NCI-H2171 (cell line): ENCODE data around the gene DHFR.

Experiments used
- DNase-seq: peaks from one replicate; lab custom pipeline; 2025; lab: John Stamatoyannopoulos, UW

DHFR gene

DNA sequence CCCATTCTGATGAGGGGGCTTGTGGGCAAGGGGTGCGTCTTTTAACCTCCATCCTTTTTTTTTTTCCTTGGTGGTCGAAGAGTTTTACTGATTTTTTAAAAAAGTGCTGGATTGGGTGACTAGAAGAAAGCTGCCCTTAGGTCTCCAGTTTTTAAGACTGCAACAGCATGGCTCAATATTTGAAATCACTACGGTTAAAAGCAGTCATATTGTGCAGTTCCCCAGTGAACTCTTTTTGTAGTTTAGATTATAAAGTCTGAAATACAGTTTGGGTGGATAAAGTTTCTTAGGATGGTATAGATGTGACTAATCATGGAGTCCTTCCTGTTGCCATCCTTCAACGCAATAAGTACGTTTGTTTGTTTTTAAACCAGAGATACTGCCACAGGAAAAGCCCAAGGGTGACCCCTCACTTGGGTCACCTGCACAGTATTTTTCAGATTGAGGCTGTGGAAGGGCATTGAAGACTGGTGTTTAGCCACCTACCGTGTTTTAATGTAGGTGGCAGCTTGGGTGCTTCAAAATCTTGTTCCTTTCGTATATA is 520 bp upstream of the DHFR start:
- no peak for DNase-seq

DNA sequence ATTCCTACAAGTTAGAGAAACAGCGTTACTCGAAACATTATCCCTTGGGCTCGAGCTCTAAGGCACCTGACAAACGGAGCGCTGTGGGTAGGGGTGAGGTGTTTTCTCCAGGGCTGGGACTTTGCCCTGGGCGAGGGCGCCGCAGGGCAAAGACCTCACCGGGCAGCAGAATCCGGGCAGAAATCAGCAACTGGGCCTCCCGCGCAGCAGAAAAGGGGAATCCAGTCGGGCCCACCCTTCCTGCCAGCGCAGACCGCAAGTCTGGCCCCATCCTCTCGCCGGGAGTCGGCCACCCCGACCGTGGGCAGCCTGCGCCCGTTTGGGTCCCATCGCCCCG is 761 bp downstream of the DHFR start:
- DNase-seq: no peak

DNA sequence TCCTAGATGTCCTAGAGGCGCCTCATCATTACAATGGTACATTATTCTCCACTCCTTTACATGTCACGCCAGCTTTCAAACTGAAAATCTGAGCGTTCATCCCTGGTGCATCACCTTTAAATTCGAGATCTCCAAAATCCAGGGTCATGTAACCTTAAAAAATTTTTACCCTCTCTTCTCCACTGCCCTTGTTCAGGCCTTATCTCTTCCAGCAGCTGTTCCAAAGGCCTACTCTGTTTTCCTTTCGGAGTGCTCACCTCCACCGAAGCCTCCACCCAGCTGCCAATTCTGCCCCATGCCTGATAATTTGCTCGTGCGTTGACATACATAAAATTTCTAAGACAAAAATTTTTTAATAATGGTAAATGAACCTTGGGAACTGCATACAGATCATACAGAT is 1.3 kb downstream of the DHFR start:
- no peak for DNase-seq

DNA sequence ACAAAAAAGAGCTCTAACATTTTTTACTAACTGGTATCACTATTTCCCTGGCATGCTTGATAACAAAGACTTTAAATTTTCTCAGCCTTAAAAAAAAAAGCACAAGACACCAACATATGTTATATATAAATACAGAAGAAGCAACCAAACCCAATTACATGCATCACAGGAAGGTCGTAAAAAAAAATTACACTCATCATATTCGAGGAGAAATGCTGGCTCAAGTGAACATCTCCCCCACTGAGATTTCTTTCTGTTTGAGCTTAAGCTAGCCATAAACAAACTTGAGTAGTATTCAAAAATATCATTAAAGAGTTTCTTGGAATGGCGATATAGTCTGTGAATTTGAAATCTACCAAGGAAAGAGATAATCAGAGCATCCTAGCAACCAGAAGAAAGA is 7.9 kb downstream of the DHFR start:
- no peak for DNase-seq

DNA sequence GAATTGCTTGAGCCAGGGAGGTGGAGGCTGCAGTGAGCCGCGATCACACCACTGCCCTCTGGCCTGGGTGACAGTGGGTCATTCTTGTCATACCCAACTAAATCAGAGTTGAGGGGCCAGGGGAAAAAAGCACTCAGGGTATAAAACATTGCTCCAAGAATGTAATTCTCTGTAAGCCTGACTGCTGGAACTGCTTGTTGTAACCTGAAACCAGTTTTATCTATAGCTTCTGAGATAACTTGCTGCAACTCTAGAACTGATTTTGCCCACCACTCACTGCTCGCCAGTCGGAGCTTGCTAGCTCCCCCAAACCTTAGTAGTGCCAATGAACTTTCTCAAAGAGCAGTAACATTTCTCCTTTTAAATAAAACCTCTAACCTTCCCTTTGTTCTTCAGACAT is 9.9 kb downstream of the DHFR start:
- no peak for DNase-seq

DNA sequence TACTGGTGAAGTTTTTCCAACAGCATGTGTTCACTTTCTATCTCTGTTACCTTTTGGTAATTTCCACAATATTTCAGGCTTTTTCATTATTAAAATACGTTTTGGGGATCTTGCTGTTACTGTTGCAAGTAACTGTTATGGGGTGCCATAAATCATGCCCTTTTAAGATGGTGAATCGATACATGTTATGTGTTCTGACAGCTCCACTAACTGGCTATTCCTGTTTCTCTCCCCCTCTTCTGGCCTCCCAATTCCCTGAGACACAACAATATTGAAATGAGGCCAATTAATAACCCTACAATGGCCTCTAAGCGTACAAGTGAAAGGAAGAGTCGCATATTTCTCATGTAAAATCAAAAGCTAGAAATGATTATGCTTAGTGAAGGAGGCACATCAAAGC is 13.4 kb downstream of the DHFR start:
- no peak for DNase-seq

DNA sequence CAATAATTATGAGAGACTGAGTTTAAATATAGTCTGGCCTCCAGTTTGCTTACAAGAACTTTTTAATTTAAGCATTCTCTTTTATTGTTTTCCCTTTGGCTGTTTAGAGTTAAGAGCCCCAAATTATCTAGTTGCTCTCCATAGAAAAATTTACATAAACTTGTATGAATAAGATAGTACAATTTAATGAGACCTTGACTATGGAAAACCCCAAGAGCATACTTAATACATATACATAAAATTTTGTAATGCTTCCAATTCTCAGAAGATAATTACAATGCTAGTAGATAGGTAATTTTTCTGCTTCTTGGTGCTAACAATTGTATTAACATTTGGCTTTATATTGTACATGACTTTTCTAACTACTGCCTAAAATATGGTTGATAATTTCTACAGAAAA is 20.6 kb downstream of the DHFR start:
- no peak for DNase-seq

DNA sequence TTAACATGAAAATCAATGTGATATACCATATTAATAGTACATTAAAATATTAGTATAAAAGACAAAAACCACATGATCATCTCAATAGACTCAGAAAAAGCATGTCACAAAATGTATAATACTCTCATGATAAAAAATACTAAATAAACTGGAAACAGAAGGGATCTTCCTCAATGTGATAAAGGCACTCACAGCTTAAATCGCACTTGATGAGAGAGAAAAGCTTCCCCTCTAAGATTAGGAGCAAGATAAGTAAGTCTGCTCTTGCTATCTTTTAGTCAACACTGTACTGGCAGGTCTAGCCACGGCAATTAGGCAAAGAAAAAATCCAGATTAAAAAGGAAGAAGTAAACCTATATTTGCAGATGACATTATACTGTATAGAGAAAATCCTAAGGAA is 22.1 kb downstream of the DHFR start:
- DNase-seq: no peak

DNA sequence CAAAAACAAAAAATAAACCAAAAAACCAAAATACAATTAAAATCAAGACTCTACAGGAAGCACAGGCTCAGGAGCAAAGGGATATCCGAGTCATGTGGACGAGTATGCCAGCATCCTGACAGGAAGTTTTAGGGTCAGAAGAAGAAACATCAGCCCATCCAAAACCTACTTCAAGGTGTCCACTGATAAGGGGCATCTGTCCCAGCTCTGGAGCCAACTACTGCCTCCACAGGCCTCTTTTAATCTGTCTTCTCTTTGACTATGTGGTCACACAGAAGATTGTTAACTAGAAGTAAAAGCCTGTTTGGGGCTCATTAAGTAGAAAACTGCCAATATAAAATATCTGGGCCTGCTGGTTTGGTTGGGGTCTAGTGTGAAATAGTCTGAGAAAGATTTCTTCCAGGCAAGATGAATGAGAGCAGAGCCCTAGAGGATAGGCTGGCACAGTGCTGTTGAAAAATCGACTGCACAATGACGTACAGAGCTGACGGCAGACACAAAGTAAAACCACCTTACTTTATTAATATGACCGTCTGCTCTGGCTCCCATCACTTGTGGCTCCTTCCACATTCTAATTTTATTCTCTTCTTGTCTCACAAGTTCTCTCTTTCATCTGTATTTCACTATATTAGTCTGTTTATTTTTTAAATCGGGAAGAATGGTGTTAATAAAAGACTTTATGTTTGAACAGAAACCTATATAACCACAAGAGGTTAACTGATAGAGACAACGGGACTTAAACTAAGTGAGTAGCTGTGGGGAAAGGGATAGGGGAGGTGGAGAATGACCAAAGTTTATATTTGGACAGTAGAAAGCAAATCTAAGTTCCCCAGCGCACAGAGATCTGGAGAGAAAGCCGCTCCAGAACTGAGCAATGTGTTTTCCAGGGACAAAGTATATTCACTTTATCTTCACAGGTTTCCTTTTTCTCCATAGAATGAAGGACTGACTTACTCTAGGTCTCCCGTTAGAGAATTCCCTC is 23.2 kb downstream of the DHFR start:
- no peak for DNase-seq

DNA sequence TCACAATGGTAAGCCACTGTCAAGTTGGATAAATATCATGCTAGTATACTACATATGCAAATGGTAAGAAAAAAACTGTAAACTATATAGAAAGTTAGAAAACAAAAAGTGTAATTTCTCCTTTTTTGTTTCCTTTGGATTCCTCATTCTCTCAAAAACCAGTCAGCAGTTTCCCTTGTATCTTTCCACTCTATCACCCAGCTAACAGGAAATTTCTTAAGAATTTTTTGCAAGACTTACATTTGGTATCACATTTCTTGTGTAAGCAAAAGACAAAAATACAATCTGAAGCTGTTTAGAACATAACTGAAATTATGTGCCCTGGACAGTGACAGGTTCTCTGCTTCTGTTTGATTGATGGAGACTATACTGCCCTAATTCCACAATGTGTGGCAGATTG is 25.5 kb downstream of the DHFR start:
- no peak for DNase-seq

DNA sequence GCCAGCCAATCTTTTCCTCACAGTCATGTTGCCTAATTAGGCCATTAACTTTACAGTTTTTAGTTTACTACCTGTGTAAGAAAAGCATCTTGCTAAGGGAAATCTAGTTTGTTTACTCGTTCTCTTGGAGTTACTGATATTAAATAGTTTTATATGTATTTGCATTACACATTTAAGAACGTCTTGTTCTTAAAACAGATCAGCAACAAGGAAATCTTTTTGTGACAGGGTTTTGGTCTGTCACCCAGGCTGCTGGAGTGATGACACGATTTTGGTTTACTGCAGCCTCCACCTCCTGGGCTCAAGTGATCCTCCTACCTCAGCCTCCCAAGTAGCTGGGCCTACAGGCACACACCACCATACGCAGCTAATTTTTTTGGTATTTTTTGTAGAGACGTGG is 29.6 kb downstream of the DHFR start:
- no peak for DNase-seq

DNA sequence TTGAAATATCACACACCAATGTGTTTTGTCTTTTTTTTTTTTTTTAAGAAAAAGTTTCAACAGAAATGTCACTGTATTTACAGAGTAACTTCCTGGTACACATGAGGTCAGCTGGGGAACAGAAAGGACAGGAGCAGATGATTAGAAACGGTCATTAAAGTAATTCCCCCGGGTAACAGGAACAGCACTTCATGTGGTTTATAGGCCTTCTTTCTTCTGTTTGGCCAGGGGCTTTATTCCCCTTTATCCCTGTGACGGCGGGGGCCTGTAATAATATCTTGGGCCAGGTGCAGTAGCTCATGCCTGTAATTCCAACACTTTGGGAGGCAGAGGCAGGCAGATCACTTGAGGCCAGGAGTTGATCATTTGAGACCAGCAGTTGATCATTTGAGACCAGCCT is 30.8 kb downstream of the DHFR start:
- DNase-seq: no peak

DNA sequence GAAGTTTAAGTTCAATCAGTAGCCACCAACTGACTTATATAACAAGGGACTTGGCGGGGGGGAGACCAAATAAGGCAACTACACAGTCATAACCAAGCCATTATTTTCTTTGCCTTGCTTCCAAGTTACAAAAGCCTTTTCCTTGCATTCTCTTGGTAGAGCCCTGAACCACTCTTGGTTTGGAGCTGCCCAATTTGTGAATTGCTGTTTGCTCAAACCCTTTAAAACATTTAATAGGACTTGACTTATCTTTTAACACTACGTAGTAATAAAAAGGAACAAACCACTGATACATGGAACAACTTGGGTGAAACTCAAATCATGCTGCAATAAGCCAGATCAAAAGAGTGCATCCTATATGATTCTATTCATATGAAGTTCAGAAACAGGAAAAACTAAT is 32.0 kb downstream of the DHFR start:
- DNase-seq: no peak

DNA sequence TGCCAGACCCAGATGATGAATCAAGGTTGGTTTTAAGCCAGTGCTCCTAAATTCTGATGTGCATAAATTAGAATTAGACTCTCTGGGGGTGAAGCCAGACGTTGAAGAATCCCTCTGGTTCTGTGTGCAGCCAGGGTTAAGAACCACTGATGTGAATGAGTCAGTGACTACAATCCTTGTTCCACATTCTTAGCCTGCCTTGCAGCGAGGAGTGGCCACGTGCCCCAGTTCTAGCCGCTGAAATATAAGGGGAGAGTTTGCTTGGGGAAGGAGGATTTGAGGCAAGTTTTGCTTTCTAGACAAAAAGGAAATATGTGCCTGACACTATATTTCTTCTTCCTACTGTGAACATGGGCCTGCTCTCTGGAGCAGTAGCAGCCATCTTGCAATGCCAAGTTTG is 34.6 kb downstream of the DHFR start:
- no peak for DNase-seq

DNA sequence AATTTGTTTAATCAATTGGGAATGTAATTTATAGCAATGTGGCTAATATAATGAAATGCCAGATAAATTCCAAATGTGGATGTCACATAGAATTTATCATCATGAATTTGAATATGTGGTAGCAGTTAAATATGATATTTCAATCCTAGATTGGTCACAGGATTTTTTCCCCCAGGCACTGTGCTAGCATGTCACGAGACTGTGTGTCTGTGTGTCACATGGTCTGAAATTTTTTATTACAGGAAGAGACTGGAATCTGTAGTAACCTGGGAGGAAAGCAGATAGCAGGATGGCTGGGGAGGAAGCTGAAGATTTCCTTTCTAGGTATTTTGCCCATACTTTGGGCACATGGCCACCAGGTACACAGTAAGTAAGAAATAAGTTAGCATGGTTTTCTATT is 35.7 kb downstream of the DHFR start:
- no peak for DNase-seq

DNA sequence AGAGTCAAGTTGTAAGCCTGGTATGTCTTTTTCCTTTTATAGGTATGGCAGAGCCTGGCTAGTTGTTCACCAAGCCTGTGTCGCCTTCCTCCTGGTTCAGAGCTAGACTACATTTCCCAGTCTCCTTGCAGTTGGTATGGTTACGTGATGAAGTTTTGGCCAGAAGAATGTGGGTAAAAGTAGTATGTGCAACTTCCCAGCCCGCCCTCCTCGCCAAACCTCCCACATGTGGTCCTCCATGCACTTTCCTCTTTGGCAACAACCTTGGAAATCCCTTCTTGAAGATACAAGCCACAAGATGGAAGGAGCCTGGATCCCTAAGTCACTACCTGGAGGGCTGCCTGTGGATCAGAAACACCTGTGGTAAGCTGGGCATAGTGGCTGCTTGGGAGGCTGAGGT is 36.3 kb downstream of the DHFR start:
- DNase-seq: no peak

DNA sequence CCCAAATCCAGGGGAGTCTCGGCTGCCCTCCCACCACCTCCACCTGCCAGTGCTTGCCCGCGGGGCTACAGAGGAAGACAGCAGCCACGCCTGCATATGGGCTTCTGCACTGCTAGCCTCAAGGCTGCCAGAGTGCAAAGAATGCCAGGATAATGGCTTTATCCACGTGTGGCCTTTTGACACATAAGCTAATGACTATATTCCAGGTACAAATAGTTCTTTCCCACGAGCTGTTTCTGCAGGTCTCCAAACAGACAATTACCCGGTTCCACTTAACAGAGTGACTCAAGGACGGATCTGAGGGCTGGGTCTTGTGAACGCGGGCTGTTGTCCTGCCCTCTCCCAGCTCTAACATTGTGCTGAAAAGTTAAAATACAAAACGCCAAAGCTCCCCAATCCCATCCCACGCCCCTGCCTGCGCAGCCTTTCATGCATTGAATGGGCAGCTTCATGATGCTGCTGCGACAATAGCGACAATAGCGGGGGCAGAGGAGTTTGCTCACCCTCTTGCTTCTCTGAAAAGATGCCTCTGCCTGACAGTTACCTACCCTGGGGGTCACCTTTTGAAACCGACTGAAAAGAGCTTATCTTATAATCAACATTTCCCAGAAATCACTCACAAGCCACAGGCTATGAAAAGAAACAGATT is 39.4 kb downstream of the DHFR start:
- no peak for DNase-seq

DNA sequence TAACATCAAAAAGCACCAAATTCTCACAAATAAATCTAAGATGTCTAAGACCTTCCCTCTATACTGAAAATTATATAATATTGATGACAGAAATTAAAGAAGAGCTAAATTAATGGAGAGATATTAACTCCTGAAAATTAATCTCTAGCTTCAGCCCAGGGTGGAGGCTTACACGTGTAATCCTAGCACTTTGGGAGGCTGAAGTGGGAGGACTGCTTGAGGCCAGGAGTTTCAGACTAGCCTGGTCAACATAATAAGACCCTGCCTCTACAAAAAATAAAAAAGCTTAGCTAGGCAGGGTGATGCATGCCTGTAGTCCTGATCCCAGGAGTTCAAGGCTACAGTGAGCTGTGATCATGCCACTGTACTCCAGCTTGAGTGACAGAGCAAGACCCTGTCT is 45.1 kb downstream of the DHFR start:
- no peak for DNase-seq

DNA sequence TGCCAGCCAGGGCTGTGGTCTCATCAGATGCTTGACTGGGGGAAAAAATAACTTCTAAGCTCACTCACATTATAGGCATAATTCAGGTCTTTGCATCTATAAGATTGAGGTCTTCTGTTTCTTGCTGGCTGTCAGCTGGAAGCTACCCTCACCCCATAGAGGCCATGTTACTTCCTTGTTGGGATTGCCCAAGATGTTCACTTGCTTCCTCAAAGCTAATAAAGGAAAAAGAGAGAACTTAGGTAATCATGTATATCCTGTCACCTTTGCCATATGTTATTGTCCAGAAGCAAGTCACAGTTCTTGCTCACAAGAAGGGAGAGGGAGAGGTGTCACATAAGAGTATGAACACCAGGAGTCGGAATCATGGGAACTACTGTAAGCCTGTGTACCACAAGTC is 46.1 kb downstream of the DHFR start:
- DNase-seq: no peak

DNA sequence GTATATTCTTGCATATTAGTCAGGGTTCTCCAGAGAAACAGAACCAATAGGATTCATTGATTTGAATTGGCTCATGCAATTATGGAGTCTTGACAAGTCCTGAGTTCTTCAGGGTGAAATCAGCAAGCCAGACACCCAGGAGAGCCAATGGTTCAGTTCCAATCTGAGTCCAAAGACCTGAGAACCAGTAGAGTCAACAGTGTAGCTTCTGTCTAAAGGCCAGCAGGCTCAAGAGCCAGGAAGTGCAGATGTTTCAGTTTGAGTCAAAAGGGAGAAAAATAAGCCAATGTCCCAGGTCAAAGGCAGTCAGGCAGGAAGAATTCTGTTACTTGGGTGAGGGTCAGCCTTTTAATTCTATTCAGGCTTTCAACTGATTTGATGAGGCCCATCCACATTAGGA is 47.0 kb downstream of the DHFR start:
- DNase-seq: no peak

DNA sequence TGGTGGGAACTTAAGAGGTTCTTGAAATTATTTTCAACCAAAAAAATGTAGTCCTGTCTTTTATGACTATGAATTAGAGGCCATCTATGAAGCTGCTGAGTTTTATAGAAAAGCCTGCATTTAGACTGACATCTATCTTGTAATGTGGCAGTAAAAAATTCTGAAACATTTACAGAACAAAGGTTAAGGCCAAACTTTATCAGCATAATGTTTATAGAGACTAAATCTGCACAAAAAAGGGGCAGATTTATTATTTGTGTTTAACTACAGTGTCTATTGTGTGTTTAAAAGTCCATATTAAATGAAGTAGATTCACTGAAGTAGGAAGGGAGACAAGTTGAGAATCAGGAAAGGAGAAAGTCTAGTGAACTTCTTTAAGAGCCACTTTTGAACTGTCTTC is 47.4 kb downstream of the DHFR start:
- no peak for DNase-seq

DNA sequence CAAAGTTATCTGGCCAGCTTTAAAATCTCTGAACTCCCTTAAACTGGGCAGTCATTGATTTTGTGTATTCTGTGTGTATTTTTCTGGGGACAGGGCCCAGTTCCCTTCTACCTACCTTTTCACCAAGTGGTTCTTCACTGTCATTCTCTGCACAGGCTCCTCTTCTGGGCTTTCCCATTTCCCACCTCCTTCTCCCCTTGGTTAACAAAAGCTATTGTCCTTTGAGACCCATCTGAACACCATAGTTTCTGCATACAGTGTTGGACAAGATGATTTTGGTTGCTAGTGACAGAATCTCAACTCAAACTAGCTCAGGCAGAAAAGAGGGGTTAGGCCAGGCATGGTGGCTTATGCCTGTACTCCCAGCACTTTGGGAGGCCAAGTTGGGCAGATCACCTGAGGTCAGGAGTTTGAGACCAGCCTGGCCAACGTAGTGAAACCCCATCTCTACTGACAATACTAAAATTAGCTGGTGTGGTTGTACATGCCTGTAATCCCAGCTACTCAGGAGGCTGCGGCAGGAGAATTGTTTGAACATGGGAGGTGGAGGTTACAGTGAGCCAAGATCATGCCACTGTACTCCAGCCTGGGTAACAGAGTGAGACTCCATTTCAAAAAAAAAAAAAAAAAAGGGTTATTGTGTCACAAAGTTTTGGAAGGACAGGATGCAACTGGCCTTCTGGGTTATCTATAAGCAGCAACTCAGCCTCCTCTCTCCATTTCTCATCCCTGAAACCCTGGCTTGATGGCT is 53.7 kb downstream of the DHFR start:
- DNase-seq: no peak

DNA sequence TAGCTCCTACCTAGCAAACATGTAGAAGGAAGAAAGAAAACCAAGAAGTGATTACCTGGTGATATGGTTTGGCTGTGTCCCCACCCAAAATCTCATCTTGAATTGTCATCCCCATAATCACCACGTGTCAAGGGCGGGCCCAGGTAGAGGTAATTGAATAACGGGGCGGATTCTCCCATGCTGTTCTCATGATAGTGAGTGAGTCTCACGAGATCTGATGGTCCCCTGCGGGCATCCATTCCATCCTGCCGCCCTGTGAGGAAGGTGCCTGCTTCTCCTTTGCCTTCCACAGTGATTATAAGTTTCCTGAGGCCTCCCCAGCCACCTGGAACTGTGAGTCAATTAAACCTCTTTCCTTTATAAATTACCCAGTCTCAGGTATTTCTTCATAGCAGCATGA is 57.3 kb downstream of the DHFR start:
- no peak for DNase-seq
